ENCODE measurements around the gene ANAPC4.

Gene ANAPC4

DNA sequence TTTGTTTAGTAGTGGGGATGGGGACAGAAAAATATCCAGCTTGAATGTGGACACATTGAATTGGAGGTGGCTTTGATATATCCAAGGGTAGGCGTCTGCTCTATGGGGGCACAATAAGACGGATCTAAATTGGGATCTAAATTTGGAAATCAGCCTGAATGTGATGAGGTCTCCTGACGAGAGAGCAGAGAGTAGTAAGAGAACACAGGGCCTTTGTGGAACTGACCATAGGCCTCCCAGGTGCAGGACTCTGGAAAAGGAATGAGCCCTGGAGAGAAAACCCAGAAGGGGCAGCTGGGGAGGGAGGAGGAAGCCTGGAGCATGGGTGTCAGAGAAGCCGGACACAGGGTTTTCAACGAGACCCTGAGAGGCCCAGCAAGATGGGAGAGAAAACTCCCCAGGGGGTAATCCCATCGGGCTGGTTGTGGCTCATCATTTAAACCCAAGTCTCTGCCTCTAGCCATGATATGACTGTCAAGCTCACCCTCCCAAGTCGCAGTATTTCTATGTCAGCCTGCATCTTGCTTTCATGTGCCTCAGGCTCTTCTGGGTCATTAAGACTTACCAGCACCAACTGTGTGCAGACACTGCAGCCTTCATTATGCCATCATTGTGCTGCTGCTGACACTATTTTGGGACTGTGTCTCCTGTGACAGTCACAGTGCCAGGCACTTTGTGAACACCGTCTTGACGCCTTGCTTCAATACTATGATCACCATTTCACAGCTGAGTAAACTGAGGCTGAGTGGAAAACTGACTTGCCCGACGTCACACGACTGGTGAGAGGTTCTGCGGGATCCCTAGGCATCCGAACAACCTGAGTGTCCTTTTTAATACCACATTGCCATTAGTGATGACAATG lies 57.1 kb downstream of the ANAPC4 start:
- DNase-seq (ENCODE audit: low spot score): no peak

DNA sequence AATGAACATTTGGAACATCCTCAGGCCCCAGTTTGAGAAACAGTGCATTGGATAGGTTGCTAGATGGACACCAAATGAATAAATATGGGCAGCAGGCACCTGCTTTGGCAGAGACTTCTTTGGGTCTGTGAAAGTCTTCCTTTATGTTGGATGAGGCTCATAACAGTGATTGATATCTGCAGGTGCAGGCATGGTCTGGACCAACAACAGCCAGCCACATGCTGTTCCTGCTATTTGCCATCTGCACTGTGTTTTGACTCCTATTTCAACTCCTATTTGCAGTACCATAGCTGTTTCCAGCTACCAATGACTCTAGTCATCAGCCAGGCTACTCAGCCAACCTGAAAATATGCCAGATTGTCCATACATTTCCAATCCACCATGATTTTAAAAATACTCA lies 60.9 kb downstream of the ANAPC4 start:
- no peak for DNase-seq (ENCODE audit: low spot score)

DNA sequence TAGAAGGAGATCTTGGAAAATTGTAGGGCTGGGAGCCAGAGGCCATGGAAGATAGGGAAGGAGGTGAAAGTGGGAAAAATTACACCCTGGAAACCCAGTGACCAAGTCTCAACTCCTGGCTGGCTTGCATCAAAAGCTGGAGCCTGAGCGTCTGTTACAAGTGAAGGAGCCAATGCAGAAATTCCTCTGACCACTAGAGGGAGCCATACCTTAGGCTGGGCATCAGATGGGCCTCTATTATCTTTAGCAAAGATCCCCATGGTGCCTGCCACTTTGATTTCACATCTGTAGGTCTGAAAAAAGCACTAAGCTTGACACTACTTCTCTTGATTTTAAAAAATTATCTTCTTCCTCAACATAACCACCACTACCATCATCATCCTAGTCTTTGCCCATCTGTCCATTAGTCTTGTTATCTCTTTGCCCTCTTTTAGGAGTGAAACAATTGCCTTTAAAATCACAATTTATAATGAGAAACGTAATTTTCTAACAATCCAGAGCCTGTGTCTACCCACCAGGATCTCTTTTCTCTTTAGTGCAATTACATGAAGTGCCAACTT lies 62.9 kb downstream of the ANAPC4 start:
- peak; percentile 61 for DNase-seq (ENCODE audit: low spot score)

DNA sequence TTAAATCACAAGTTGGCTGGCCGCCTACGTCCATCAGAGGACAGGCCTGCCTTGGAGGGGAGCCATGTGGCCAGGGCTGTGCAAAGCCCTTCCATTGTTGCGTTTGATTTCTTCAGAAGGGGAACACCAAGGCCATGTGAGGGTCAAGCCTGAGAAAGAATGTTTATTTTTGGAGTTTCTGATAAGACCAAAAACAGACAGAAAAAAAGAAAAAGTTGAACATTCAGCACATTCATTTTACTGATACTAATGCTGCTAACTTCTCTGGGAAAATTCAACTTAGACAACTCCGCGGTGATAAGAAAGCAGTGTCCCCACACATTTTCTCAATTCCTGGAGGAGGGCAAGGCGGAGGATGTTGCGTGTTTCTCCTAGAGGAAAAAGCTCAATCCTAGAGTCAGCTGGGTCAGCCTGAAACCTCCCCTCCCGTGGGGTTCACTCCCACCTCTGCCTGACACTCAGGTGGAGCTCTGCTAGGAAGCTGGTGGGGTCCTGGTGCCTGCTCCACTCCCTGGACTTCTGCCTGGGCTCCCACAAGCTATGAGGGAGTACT lies 63.5 kb downstream of the ANAPC4 start:
- DNase-seq (ENCODE audit: low spot score): no peak

DNA sequence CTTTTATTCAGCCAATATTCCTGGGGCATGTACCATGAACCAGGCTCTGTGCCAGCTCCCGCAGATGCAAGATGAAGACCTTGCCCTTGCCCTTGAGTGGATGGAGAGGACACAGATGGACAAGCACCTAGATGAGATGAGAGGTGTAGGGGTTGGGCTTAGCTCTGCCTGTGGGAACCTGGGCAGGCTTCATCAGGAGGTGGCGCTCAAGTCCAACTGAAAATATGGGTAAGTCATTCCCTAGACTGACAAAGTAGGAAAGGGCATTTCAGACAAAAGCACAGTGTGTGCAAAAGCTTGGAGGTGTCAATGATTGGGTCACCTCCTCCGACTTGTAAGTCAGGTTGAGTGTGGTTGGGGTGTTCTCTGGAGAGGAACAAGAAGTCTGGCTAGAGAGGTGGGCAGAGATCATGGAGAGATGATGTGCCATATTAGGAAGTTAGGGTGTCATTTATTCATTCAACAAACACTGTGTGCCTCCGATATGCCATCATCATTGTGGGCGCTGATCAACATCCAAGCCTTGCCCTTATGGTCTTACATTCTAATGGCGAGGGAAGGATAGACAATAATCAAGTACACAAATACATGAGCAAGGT lies 64.6 kb downstream of the ANAPC4 start:
- no peak for DNase-seq (ENCODE audit: low spot score)

DNA sequence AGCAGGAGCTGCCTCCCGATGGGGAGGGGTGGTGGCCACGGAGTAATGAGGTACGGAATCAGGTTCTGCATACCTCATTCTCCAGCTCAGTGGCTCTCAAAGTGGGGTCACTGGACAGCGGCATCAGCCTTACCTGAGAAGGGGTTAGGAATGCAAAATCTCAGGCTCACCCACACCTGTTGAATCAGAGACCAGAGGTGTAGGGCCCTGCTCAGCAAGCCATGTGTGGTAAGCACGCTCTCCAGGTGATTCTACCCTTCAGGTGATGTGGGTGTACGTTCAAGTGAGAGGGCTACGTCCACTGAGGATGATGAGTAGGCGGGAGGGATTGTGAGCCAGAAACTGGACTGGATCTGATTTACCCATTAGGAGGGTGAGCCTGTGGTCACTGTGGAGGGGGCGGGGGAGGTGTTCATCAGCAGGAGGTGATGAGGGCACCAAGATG lies 65.8 kb downstream of the ANAPC4 start:
- no peak for DNase-seq (ENCODE audit: low spot score)

DNA sequence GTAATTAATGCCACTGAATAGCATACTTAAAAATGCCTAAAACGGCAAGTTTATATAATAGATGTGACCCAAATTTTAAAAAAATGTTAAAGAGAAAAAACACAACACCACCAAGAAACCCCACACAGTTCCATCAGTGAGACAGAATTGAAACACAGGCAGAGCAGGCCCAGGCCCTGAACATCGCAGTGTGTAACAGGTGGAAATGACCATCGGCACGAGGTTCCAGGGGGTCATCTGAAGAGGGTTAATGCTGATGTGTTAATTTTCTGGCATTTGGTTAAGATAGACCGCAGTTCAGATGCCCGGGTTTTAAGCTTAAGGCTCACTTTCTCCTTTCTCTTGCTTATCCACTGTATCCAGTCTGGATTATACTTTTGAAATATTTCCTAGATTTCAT lies 66.8 kb downstream of the ANAPC4 start:
- no peak for DNase-seq (ENCODE audit: low spot score)

DNA sequence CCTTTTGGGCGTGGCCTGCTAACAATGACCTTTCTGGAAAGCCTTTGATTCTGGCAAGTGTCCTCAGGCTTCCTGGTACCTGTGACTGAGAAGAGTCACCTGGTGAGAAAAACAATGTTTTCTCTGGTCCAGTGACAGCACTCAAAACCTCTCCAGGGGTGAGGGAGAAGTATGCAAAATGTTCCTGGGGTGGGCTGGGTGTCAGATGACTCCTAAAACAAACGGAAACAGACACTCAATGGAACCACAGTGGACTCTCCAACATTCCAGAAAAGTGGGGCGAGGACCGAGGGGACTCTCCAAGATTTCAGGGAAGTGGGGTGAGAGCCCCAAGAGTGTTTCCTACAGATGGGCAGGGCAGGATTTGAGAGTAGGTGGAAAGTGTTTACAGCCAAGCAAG lies 69.5 kb downstream of the ANAPC4 start:
- no peak for DNase-seq (ENCODE audit: low spot score)

DNA sequence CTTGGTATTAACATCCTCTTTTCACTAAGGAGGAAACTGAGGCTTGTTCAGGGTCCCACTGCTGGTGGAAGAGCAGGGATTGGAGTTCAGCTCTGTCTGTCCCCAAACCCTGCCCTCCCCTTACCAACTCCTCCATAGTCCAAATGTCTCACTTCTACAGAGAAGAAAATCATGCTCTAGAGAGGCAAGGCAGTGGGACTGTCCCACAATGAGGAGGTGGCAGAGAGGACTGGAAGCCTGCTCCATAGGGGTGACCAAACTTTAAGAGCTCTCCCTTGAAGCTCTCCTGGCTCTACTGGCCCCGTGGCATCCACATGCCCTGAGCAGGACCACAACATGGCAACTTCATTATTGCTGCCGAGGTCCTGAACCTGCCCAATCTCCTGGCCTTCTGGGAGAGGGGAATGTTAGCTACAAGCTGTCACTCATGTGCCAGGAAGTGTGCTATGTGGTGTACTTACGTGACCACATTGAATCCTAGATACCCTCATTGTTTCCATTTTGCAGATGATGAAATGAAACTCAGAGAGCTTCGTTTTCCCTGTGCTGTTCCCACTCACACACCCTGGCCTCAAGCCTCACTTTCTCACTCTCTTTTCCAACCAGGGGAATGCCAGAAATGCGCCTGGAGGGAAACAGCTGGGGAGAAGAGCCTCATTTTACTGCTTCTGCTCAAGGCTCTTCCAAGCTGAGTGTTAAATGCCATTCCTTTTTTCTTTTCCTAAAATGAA lies 71.5 kb downstream of the ANAPC4 start:
- no peak for DNase-seq (ENCODE audit: low spot score)

DNA sequence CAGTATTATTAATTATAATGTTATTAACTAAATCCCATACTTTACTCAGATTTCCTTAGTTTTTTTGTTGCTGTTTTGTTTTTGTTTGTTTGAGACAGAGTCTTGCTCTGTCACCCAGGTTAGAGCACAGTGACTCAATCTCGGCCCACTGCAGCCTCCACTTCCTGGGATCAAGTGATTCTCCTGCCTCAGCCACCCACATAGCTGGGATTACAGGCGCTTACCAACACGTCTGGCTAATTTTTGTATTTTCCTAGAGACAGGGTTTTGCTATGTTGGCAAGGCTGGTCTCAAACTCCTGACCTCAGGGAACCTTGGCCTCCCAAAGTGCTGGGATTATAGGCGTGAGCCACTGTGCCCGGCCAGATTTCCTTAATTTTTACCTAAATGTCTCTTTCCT lies 72.2 kb downstream of the ANAPC4 start:
- DNase-seq (ENCODE audit: low spot score): no peak

DNA sequence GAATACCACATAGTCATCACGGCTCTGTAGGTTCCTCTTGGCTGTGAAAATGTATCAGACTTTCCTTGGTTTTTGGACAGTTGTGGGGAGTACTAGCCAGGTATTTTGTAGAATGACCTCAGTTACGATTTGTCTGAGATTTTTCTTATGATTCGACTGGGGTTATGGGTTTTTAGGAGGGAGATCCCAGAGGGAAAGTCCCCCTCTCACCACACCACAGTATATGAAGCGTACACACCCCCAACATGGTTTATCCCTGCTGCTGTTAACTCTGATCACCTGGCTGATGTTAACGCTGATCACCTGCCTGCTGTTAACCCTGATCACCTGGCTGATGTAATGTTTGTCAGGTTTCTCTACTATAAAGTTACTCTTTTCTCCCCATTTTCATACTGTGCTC lies 72.6 kb downstream of the ANAPC4 start:
- no peak for DNase-seq (ENCODE audit: low spot score)

DNA sequence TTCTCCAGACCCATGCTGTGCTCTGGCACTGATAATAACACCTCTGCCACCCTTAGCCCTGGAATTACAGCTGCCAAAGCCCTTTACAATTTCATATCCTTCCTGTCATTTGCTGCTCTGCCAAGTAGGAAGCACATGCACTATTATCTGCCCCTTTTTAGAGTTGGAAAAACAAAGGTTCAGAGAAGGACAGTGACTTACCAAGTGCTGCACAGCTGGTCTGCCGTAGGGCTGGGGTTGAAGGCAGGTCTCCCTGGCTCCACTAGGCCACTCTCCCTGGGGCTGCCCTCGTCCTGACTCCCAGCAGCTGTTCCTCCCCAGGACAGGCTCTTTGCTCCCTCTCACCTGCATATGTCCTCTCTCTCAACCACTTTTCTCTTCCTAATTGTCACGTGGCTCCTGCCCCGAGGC lies 73.4 kb downstream of the ANAPC4 start:
- DNase-seq (ENCODE audit: low spot score): no peak

DNA sequence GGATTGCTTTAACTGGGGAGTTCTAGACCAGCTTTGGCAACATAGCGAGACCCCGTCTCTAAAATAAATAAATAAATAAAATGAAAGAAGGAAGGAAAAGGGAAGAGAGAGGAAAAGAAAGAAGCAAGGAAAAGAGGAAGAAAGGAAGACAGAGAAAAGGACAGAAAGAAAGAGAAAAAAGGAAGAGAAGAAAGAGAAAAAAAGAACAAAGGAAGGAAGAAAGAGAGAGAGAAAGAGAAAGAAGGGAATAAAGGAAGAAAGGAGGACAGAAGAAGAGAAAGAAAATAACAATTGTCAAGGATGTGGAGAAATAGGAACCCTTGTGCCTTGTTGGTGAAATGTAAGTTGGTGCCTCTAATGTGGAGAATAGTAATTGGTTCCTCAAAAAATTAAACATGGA lies 74.6 kb downstream of the ANAPC4 start:
- DNase-seq (ENCODE audit: low spot score): no peak

DNA sequence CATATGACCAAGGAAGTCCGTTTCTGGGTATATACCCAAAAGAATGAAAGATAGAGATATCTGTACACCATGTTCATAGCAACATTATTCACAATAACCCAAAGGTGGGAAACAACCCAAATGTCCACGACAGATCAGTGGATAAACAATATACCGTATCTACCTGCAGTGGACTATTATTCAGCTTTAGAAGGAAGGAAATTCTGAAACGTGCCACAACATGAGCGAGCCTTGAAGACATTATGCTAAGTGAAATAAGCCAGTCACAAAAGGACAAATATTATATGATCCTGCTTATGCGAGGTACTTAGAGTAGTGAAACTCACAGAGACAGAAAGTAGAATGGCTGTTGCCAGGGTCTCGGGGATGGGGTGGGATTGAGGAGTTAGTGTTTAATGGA lies 75.0 kb downstream of the ANAPC4 start:
- DNase-seq (ENCODE audit: low spot score): no peak

DNA sequence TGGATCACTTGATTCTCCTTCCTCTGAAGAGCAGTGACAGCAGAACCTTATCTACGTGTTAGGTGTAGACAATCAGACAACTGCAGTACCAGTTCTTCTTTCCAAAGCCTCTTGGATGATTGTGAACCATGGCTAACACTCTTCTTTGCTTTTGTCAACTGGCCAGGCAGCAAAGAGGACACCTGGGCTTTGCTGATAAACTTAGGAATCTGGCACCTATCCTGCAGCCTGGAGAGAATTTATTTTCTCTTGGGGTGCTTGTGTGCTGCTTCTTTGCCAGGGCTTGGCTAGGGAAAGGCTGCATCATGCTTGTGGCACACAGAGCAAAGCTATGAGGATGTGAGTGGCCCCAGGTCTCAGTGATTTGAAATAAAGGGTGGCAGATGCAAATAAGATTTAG lies 77.4 kb downstream of the ANAPC4 start:
- DNase-seq (ENCODE audit: low spot score): no peak

DNA sequence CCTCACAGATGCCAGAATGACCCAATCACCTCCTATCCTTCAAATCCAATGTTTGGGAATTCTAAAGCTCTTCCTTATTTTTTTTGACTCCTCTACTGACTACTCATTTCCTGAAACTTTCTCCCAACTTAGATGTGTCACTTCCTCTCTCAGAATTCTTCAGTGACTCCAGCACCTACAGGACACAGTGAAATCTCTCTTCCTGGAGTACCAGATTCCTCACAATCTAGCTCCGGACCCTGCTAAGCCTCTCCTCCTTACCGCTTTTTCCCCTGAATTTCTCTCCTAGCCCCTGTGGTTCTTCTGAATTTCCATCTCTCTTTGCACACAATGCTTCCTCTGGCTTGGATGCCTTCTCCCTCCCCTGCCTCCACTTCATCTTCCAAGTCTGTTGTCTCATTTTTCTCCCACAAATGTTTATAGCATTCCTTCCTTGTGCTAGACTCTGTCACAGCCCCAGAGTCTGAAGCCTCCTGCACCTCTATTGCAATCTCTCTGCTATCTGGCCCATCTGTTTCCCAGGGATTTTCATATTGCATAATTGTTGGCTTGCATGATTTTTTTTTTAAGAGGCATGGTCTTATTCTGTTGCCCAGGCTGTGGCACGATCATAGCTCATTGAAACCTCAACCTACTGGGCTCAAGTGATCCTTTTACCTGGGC lies 80.1 kb downstream of the ANAPC4 start:
- no peak for DNase-seq (ENCODE audit: low spot score)

DNA sequence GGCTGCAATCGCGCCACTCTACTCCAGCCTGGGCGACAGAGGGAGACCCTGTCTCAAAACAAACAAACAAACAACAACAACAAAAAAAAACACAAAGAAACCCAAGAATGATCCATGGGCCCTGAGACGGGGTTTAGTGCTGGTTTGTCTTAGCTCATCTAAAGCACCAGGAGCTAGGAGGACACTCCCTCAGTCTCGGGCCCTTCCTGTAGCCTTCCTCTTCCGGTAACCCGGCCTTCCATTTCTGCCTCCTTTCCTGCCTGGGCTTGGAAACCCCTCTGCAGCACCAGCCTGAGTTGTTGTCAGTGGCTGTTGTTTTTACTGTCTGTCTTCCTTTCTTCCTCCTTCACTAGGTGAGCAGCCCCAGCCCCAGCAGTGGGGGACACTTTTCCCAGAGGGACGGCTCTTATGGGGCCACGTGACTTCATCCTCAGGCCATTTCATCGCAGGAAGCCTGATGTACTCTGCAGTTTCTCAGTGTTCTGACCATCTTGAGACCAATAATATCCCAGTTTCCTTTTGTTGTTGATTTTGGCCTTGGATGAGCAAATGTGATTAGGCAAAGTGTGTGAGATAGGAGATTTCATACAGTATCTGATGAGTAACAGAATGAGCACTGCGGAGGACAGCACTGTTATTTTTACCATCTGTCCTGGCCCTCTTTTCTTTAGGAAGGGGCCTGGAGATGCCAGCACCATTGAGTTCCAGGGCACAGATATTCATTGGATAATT lies 90.1 kb downstream of the ANAPC4 start:
- DNase-seq (ENCODE audit: low spot score): no peak

DNA sequence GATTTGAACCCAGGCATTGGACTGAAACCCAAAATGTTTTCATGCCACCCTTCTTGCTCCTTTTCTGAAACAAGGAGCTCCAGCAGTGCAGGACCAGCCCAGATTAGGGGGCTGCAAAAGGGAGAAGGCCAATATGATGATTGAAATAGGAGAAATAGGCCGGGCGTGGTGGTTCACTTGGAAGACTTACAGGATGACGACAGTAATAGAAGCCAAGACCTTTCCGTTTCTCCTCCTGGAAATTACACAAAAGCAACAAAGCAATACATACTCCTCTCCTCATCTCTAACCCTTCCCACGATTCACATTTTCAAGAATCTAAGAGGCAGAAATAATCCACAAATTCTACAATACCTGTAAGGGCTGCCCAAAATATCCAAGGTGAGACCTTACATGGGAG lies 90.8 kb downstream of the ANAPC4 start:
- DNase-seq (ENCODE audit: low spot score): no peak

All from CD4-positive, alpha-beta T cell treated with Interleukin-2 at 100 ng/mL for 4 hours (primary cell).